ENCODE results near the gene KIR2DL4.

GRCh38 chr19:54805665-54806515, 2.5 kb downstream of the KIR2DL4 start:
- TF ChIP-seq CTCF (IDR thresholded peaks at IDR 0.05; ENCODE audit: low read depth, low read length) = no peak
- no peak for TF ChIP-seq POLR2A (IDR thresholded peaks at IDR 0.05; ENCODE audit: extremely low read depth, insufficient read length)
- TF ChIP-seq MYC (IDR thresholded peaks at IDR 0.05; ENCODE audit: low read depth, low read length) = no peak
- TF ChIP-seq MAX (IDR thresholded peaks at IDR 0.05; ENCODE audit: low read depth, low read length) = no peak
